Activated B cell treated with CpG ODN at 0.5 μM for 24 hours (primary cell): ENCODE results near the gene ANKRD24. TPM values are rescaled to one million over a fixed set of nuclear protein-coding genes. Genes with fewer than 3 reads are reported as not detected.
"Not testable (repeated sequence)": the region's sequence is repeated elsewhere in the genome, so short reads cannot be mapped to it uniquely, and the experiment has no call there.

Experiments
- ATAC-seq: fragments of 200-7000 bp; cut with Tn5 transposase; one replicate; pipeline ENCODE4 v1.10.0; 2021; ENCODE audit warnings: low read depth, mild to moderate bottlenecking, moderate library complexity
- CTCF ChIA-PET: fragments of 350-600 bp; sonication (Branson Sonifier 250); formaldehyde crosslinking; loops from one replicate; lab custom pipeline; 2021; ENCODE audit warnings: antibody characterized with exemption; lab: Charles Lee
- POLR2A ChIA-PET: fragments of 350-600 bp; sonication (Branson Sonifier 250); formaldehyde crosslinking; loops from one replicate; lab custom pipeline; 2021; ENCODE audit warnings: antibody characterized with exemption; lab: Charles Lee
- DNase-seq: peaks from one replicate; pipeline ENCODE4 v3.0.0; 2022
- H3K27ac Mint-ChIP-seq: one replicate; pipeline ENCODE4 v1.8.0; 2020; ENCODE audit warnings: mixed read lengths
- H3K27me3 Mint-ChIP-seq: one replicate; pipeline ENCODE4 v1.8.0; 2021; ENCODE audit warnings: mixed read lengths
- H3K36me3 Mint-ChIP-seq: one replicate; pipeline ENCODE4 v1.8.0; 2021; ENCODE audit warnings: low read depth, mixed read lengths
- H3K4me1 Mint-ChIP-seq: one replicate; pipeline ENCODE4 v1.8.0; 2021; ENCODE audit warnings: mixed read lengths
- H3K4me3 Mint-ChIP-seq: one replicate; pipeline ENCODE4 v1.8.0; 2020; ENCODE audit warnings: mild to moderate bottlenecking, mixed read lengths
- H3K9me3 Mint-ChIP-seq: one replicate; pipeline ENCODE4 v1.8.0; 2020; ENCODE audit warnings: mixed read lengths
- CTCF ChIP-seq: fragments of 200-600 bp; IDR thresholded peaks from one replicate; pipeline ENCODE4 v1.8.0; 2022; ENCODE audit warnings: antibody characterized with exemption, mild to moderate bottlenecking
- intact Hi-C: fragments of 100-400 bp; cut with micrococcal nuclease; formaldehyde crosslinking; loops from one replicate; pipeline ENCODE4 v1.15.1; 2024
- total RNA-seq: library from RNA; stranded (reverse); gene quantifications from 2 replicates; pipeline ENCODE4 v1.2.3, GENCODE V29; 2022

The ANKRD24 gene
- total RNA-seq, 1 donor from 2014 or later, result 0.49 TPM

- Mint-ChIP-seq H3K27me3 (no peaks in the 10 kb centered on the region), H3K27ac (no peak overlapping the region), H3K4me3 (no peak overlapping the region), H3K4me1 (peaks cover 16% of the 10 kb centered on the region), H3K36me3 (peaks cover 43% of the 10 kb centered on the region), H3K9me3 (no peaks in the 10 kb centered on the region)
- ChIA-PET POLR2A (interaction anchor here (0.6 to 4.7 kb wide), 5 partner anchors 14 to 731 kb away, joined by 3 to 60 read pairs (median 4); partner anchors contain the start of genes EEF2 and YJU2), CTCF (interaction anchor here (1.7 to 2.1 kb wide), 2 partner anchors 11 to 15 kb away, joined by 4 to 8 read pairs; partner anchors contain the start of gene YJU2)
- intact Hi-C loops, result loop anchor here (1.0 kb wide), 1 partner anchor 120 kb away; no protein-coding TSS in a partner anchor
- ATAC-seq (no peak), DNase-seq (no peak)
- TF ChIP-seq CTCF, result no peak
Observed at GRCh38 chr19:4232614-4233281, 50.3 kb downstream of the ANKRD24 start.

- ChIA-PET CTCF (interaction anchor here (1.7 to 2.1 kb wide), 2 partner anchors 11 to 14 kb away, joined by 4 to 8 read pairs; partner anchors contain the start of gene YJU2), POLR2A (interaction anchor here (4.7 kb wide), 1 partner anchor 14 kb away, joined by 60 read pairs; the partner anchor contains the start of gene YJU2)
- intact Hi-C loops, result loop anchor here (1.0 kb wide), 1 partner anchor 119 kb away; no protein-coding TSS in a partner anchor
- H3K36me3 Mint-ChIP-seq, result peaks cover 49% of the 10 kb centered on the region
- H3K27ac Mint-ChIP-seq, result peak overlapping the region; percentile 62
- no peak for ATAC-seq
- peak overlapping the region; percentile 60 for H3K4me3 Mint-ChIP-seq
- H3K4me1 Mint-ChIP-seq, result peaks cover 16% of the 10 kb centered on the region
- H3K9me3 Mint-ChIP-seq, result no peaks in the 10 kb centered on the region
- peak; percentile 71 for DNase-seq
- H3K27me3 Mint-ChIP-seq, result no peaks in the 10 kb centered on the region
- no peak for TF ChIP-seq CTCF
Observed at GRCh38 chr19:4233282-4233853, 50.9 kb downstream of the ANKRD24 start.

- no peaks in the 10 kb centered on the region for H3K9me3 Mint-ChIP-seq
- intact Hi-C loops, result no loop called here
- peaks cover 52% of the 10 kb centered on the region for H3K36me3 Mint-ChIP-seq
- TF ChIP-seq CTCF, result no peak
- peaks cover 16% of the 10 kb centered on the region for H3K4me1 Mint-ChIP-seq
- ATAC-seq, result no peak
- no peaks in the 10 kb centered on the region for H3K27me3 Mint-ChIP-seq
- H3K27ac Mint-ChIP-seq, result no peak overlapping the region
- CTCF ChIA-PET, result interaction anchor here (1.7 to 2.1 kb wide), 2 partner anchors 10 to 13 kb away, joined by 4 to 8 read pairs; partner anchors contain the start of gene YJU2
- no peak for DNase-seq
- POLR2A ChIA-PET, result interaction anchor here (1.1 kb wide), 1 partner anchor 13 kb away, joined by 4 read pairs; the partner anchor contains the start of gene YJU2
- H3K4me3 Mint-ChIP-seq, result no peak overlapping the region
Observed at GRCh38 chr19:4234142-4234861, 51.8 kb downstream of the ANKRD24 start.

- H3K9me3 Mint-ChIP-seq, result no peaks in the 10 kb centered on the region
- TF ChIP-seq CTCF, result no peak
- H3K27ac Mint-ChIP-seq, result no peak overlapping the region
- ATAC-seq (no peak), DNase-seq (no peak)
- no peaks in the 10 kb centered on the region for H3K27me3 Mint-ChIP-seq
- CTCF ChIA-PET, result no interaction called here
- peaks cover 16% of the 10 kb centered on the region for H3K4me1 Mint-ChIP-seq
- intact Hi-C loops, result no loop called here
- H3K4me3 Mint-ChIP-seq, result no peak overlapping the region
- POLR2A ChIA-PET, result interaction anchor here (1.1 kb wide), 1 partner anchor 12 kb away, joined by 4 read pairs; the partner anchor contains the start of gene YJU2
- H3K36me3 Mint-ChIP-seq, result peaks cover 50% of the 10 kb centered on the region
Observed at GRCh38 chr19:4234862-4235201, 52.3 kb downstream of the ANKRD24 start.

GRCh38 chr19:4237510-4237909 lies 55.0 kb downstream of the ANKRD24 start:
- H3K27ac Mint-ChIP-seq, intact Hi-C loops, H3K9me3 Mint-ChIP-seq, H3K4me3 Mint-ChIP-seq, H3K27me3 Mint-ChIP-seq, CTCF ChIA-PET, ATAC-seq, DNase-seq: not testable (repeated sequence)
- H3K36me3 Mint-ChIP-seq, result peaks cover 47% of the 10 kb centered on the region
- H3K4me1 Mint-ChIP-seq, result peaks cover 19% of the 10 kb centered on the region
- POLR2A ChIA-PET, result interaction anchor here (1.4 to 1.9 kb wide), 2 partner anchors 9 to 234 kb away, joined by 4 to 5 read pairs; partner anchors contain the start of genes HDGFL2 and YJU2
